Trophoblast cell (in vitro differentiated cells and primary cell): ENCODE measurements around the gene GUCY1A1.
A peak's percentile ranks its signal among the peaks of the same experiment; 100 is the strongest.

Experiments used
- DNase-seq, 2 donors: peaks; one replicate each; pipeline ENCODE4 v3.0.0-alpha.2; 2016
- H2AFZ ChIP-seq: 2 replicates; pipeline ENCODE4 v1.6.1; 2013; ENCODE audit warnings: low read length, moderate library complexity, mild to moderate bottlenecking; ENCODE audit not compliant: insufficient read depth, poor library complexity
- H2AK5ac ChIP-seq: 2 replicates; pipeline ENCODE4 v1.6.1; 2013; ENCODE audit warnings: mild to moderate bottlenecking, low read length
- H2BK120ac ChIP-seq: 2 replicates; pipeline ENCODE4 v1.6.1; 2013; ENCODE audit warnings: low read length, mild to moderate bottlenecking, moderate library complexity; ENCODE audit not compliant: insufficient read depth, poor library complexity
- H2BK12ac ChIP-seq: 2 replicates; pipeline ENCODE4 v1.6.1; 2013; ENCODE audit warnings: mild to moderate bottlenecking, low read length, moderate library complexity
- H2BK5ac ChIP-seq: 2 replicates; pipeline ENCODE4 v1.6.1; 2013; ENCODE audit warnings: low read length, low read depth, moderate library complexity, mild to moderate bottlenecking; ENCODE audit not compliant: poor library complexity
- H3K14ac ChIP-seq: 2 replicates; pipeline ENCODE4 v1.6.1; 2013; ENCODE audit warnings: mild to moderate bottlenecking, low read length
- H3K18ac ChIP-seq: 2 replicates; pipeline ENCODE4 v1.6.1; 2013; ENCODE audit warnings: mild to moderate bottlenecking, low read length
- H3K23ac ChIP-seq: 2 replicates; pipeline ENCODE4 v1.6.1; 2013; ENCODE audit warnings: low read length
- H3K27ac ChIP-seq: 2 replicates; pipeline ENCODE4 v1.5.1; 2013; ENCODE audit warnings: low read depth, mild to moderate bottlenecking, inconsistent platforms, low read length, moderate library complexity
- H3K27me3 ChIP-seq: 2 replicates; pipeline ENCODE4 v1.6.1; 2013; ENCODE audit warnings: inconsistent platforms, mild to moderate bottlenecking, low read length, moderate library complexity; ENCODE audit not compliant: insufficient read depth
- H3K36me3 ChIP-seq, 2 experiments: 1 replicate in 1 of 2; 2 replicates in 1 of 2; pipeline ENCODE4 v1.6.1; 2013; ENCODE audit warnings: low read length in 2 of 2, mild to moderate bottlenecking in 2 of 2, moderate library complexity in 1 of 2; ENCODE audit not compliant: insufficient read depth in 2 of 2, control insufficient read depth in 1 of 2
- H3K4ac ChIP-seq: 2 replicates; pipeline ENCODE4 v1.6.1; 2013; ENCODE audit warnings: low read depth, mild to moderate bottlenecking, low read length, moderate library complexity
- H3K4me1 ChIP-seq, 2 experiments: 1 replicate in 1 of 2; 2 replicates in 1 of 2; pipeline ENCODE4 v1.6.1; 2013; ENCODE audit warnings: low read length in 2 of 2, mild to moderate bottlenecking in 2 of 2, moderate library complexity in 1 of 2; ENCODE audit not compliant: insufficient read depth in 2 of 2, control insufficient read depth in 1 of 2
- H3K4me2 ChIP-seq: 2 replicates; pipeline ENCODE4 v1.6.1; 2013; ENCODE audit warnings: inconsistent platforms, mild to moderate bottlenecking, low read length, moderate library complexity
- H3K4me3 ChIP-seq: 2 replicates; pipeline ENCODE4 v1.5.1; 2013; ENCODE audit warnings: mild to moderate bottlenecking, low read depth, low read length, inconsistent platforms
- H3K79me1 ChIP-seq: one replicate; pipeline ENCODE4 v1.6.1; 2013; ENCODE audit warnings: low read length
- H3K79me2 ChIP-seq: 2 replicates; pipeline ENCODE4 v1.6.1; 2013; ENCODE audit warnings: low read length, mild to moderate bottlenecking; ENCODE audit not compliant: control insufficient read depth, insufficient read depth, poor library complexity
- H3K9ac ChIP-seq: 2 replicates; pipeline ENCODE4 v1.6.1; 2013; ENCODE audit warnings: mild to moderate bottlenecking, low read length
- H3K9me3 ChIP-seq: 2 replicates; pipeline ENCODE4 v1.6.1; 2013; ENCODE audit warnings: low read depth, mild to moderate bottlenecking, control low read depth, inconsistent platforms, low read length; ENCODE audit not compliant: insufficient read depth
- H4K12ac ChIP-seq: 2 replicates; pipeline ENCODE4 v1.6.1; 2013; ENCODE audit warnings: low read depth, mild to moderate bottlenecking, low read length, moderate library complexity
- H4K8ac ChIP-seq: 2 replicates; pipeline ENCODE4 v1.6.1; 2013; ENCODE audit warnings: low read depth, mild to moderate bottlenecking, low read length, moderate library complexity
- H4K91ac ChIP-seq: one replicate; pipeline ENCODE4 v1.6.1; 2013; ENCODE audit warnings: low read depth, mild to moderate bottlenecking, low read length, moderate library complexity
- WGBS: extraction: QIAGEN DNeasy Blood & Tissue Kit; methylation state at CpG from one replicate; pipeline ENCODE4 v1.1.7; 2013; ENCODE audit warnings: missing lambda C conversion rate; ENCODE audit not compliant: insufficient read length, insufficient coverage; ENCODE audit errors: extremely low coverage; 5-methylcytosine and 5-hydroxymethylcytosine counted together

Gene GUCY1A1

GRCh38 chr4:155701827-155702226, 35.2 kb downstream of the GUCY1A1 start:
- no peak overlapping the region for H3K9ac ChIP-seq
- no peaks in the 10 kb centered on the region for H3K9me3 ChIP-seq
- peaks cover 8 to 20% of the 10 kb centered on the region in 2 experiments for H3K36me3 ChIP-seq
- no peak overlapping the region for H4K8ac ChIP-seq
- no peak overlapping the region for H2AK5ac ChIP-seq
- no peak overlapping the region for H4K12ac ChIP-seq
- H3K79me2 ChIP-seq = no peaks in the 10 kb centered on the region
- no peak overlapping the region for H4K91ac ChIP-seq
- H3K4me1 ChIP-seq = peaks cover 4% of the 10 kb centered on the region in 2 experiments
- H3K4ac ChIP-seq = no peak overlapping the region
- no peak overlapping the region for H3K14ac ChIP-seq
- no peak overlapping the region for H2BK5ac ChIP-seq
- no peak overlapping the region for H3K18ac ChIP-seq
- no peak overlapping the region for H3K27ac ChIP-seq
- H3K4me3 ChIP-seq = no peak overlapping the region
- H2BK120ac ChIP-seq = no peak overlapping the region
- no peaks in the 10 kb centered on the region for H3K79me1 ChIP-seq
- H3K4me2 ChIP-seq = no peak overlapping the region
- H2AFZ ChIP-seq = no peak overlapping the region
- H3K27me3 ChIP-seq = no peaks in the 10 kb centered on the region
- WGBS = no CpG with 5 or more reads among the region's 2 CpGs
- H2BK12ac ChIP-seq = no peak overlapping the region
- DNase-seq = no peak
- H3K23ac ChIP-seq = no peak overlapping the region

- Histone ChIP-seq H3K9ac (no peak overlapping the region), H2BK120ac (no peak overlapping the region), H2BK5ac (no peak overlapping the region), H2BK12ac (no peak overlapping the region), H3K23ac (no peak overlapping the region), H2AFZ (no peak overlapping the region), H3K27me3 (no peaks in the 10 kb centered on the region), H4K8ac (no peak overlapping the region), H3K79me2 (no peaks in the 10 kb centered on the region), H3K14ac (no peak overlapping the region), H3K4me3 (no peak overlapping the region), H4K12ac (no peak overlapping the region), H3K4ac (no peak overlapping the region), H3K79me1 (no peaks in the 10 kb centered on the region), H2AK5ac (no peak overlapping the region), H3K36me3 (peaks cover 7 to 20% of the 10 kb centered on the region in 2 experiments), H3K27ac (no peak overlapping the region), H3K4me1 (peaks cover 4% of the 10 kb centered on the region in 2 experiments), H3K18ac (no peak overlapping the region), H3K9me3 (no peaks in the 10 kb centered on the region), H3K4me2 (no peak overlapping the region), H4K91ac (no peak overlapping the region)
- DNase-seq = no peak
- WGBS = no CpG with 5 or more reads among the region's 5 CpGs
Measured at GRCh38 chr4:155703486-155704247, 37.0 kb downstream of the GUCY1A1 start.

DNA sequence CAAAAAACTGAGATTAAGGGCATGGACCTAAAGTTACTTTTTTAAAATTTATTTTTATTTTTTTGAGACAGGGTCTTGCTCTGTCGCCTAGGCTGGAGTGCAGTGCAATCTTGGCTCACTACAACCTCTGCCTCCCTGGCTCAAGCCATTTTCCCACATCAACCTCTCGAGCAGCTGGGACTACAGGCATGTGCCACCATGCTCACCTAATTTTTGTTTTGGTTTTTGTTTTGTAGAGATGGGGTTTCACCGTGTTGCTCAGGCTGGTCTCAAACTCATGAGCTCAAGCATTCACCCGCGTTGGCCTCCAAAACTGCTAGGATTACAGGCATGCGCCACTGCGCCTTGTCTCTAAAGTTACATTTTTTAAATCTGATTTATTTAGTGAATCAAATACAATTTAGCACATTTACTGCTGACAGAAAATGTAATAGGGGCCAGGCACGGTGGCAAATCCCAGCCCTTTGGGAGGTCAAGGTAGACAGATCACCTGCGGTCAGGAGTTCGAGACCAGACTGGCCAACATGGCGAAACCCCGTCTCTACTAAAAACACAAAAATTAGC, 38.3 kb downstream of the GUCY1A1 start:
- Histone ChIP-seq H2BK5ac (no peak overlapping the region), H3K79me2 (no peaks in the 10 kb centered on the region), H3K23ac (no peak overlapping the region), H4K8ac (no peak overlapping the region), H3K4me2 (no peak overlapping the region), H3K79me1 (no peaks in the 10 kb centered on the region), H3K4me1 (peaks cover 4% of the 10 kb centered on the region in 2 experiments), H3K14ac (no peak overlapping the region), H3K36me3 (peaks cover 7 to 24% of the 10 kb centered on the region in 2 experiments), H3K27ac (no peak overlapping the region), H3K9ac (no peak overlapping the region), H3K4ac (no peak overlapping the region), H2AK5ac (no peak overlapping the region), H2BK120ac (no peak overlapping the region), H4K91ac (peak overlapping the region; percentile 55), H3K18ac (no peak overlapping the region), H4K12ac (no peak overlapping the region), H2AFZ (no peak overlapping the region), H3K4me3 (no peak overlapping the region), H3K9me3 (no peaks in the 10 kb centered on the region), H3K27me3 (no peaks in the 10 kb centered on the region), H2BK12ac (peak overlapping the region; percentile 24)
- peak; percentile 10 to 40 for DNase-seq
- no CpG with 5 or more reads among the region's 12 CpGs for WGBS

DNA sequence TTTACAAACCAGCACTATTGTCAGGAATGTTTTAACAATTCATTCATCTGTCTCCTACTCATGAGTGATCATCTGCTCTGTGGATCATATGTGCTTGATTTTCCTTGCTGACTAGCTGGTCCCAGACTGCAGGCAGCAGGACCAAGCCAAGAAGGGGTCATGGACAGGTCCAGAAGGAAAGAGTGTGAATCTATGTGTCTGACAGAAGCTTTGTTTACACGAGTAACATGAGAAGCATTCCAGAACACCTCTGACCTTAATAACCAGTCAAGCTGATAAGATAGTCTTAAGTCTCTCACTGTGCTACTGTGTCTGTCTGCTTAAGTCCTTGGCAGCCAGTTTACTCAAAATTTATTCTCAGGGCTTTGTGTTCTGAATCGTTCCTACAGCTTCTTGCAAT, 39.0 kb downstream of the GUCY1A1 start:
- no peak overlapping the region for H2AFZ ChIP-seq
- peaks cover 4% of the 10 kb centered on the region in 2 experiments for H3K4me1 ChIP-seq
- no peak overlapping the region for H3K23ac ChIP-seq
- peak in 1 of 2 donors; percentile 24 for DNase-seq
- no peak overlapping the region for H3K4me3 ChIP-seq
- H2AK5ac ChIP-seq = no peak overlapping the region
- H3K27ac ChIP-seq = no peak overlapping the region
- no peak overlapping the region for H3K4ac ChIP-seq
- no peak overlapping the region for H4K8ac ChIP-seq
- no peak overlapping the region for H4K91ac ChIP-seq
- no peak overlapping the region for H4K12ac ChIP-seq
- no peak overlapping the region for H3K14ac ChIP-seq
- H3K79me1 ChIP-seq = no peaks in the 10 kb centered on the region
- no peak overlapping the region for H3K4me2 ChIP-seq
- H3K27me3 ChIP-seq = no peaks in the 10 kb centered on the region
- no peak overlapping the region for H3K18ac ChIP-seq
- no CpG with 5 or more reads among the region's 2 CpGs for WGBS
- no peaks in the 10 kb centered on the region for H3K79me2 ChIP-seq
- no peak overlapping the region for H2BK12ac ChIP-seq
- peaks cover 7 to 26% of the 10 kb centered on the region in 2 experiments for H3K36me3 ChIP-seq
- no peak overlapping the region for H2BK5ac ChIP-seq
- H3K9me3 ChIP-seq = no peaks in the 10 kb centered on the region
- H3K9ac ChIP-seq = no peak overlapping the region
- H2BK120ac ChIP-seq = no peak overlapping the region
